Stimulated activated CD4-positive, alpha-beta T cell treated with anti-CD3 and anti-CD28 coated beads, Interleukin-4, amount 100 ng/mL, for 4 hours (primary cell): Measurements from ENCODE around the gene TMEM270.

Experiments
- DNase-seq, 2 experiments: peaks; one replicate each; pipeline ENCODE4 v3.0.0-alpha.2; 2020

The TMEM270 gene

DNA sequence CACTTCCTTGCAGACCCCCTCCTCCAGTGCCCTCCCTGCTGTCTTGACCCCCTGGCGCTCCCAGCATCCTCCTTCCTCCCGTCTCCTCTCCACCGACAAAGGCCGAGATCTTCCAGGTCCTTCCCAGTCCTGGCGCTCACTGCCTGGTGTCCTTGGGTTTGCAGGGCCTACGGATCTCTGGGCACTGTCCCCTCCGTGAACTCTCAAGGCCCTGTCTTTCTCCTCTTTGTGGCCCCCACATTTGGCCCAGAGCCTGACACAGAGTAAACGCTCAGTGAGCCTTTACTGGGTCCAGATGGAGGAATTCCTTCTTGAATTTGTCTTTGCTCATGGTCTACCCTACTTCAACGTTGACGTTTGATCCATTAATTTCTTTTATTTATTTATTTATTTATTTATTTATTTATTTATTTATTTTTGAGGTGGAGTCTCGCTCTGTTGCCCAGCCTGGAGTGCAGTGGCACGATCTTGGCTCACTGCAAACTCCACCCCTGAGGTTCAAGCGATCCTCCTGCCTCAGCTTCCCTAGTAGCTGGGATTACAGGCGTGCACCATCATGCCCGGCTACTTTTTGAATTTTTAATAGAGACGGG lies 29.7 kb downstream of the TMEM270 start:
- no peak for DNase-seq

DNA sequence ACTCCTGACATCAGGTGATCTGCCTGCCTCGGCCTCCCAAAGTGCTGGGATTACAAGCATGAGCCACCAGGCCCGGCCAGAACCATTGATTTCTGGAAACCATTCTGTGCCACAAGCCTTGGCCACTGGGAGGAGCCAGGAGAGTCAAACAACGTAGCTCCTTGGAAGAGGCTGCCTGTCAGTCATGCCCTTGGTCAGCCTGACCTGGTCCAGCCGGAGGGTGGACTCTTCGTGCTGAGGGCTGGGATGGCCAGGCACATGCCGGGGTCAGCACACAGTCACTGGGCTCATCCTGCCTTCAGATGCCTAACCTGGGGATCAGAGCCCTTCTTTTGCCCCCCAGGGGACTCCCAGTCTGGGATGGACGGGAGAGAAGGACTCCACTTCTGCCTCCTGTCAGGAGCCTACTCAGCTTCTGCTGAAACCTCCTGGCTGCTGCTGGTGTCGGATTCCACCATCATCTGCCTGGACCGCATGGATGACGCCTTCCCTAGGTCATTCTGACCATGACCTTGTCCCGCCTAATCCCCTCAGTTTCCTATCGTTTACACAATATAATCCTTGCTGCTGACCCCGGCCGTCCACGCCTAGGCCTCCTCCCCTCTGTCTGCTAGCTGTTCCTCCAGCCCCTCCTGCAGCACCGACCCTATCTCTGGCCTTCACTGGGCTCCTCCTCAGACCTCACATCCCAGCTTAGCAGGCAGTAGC lies 30.4 kb downstream of the TMEM270 start:
- DNase-seq = no peak

DNA sequence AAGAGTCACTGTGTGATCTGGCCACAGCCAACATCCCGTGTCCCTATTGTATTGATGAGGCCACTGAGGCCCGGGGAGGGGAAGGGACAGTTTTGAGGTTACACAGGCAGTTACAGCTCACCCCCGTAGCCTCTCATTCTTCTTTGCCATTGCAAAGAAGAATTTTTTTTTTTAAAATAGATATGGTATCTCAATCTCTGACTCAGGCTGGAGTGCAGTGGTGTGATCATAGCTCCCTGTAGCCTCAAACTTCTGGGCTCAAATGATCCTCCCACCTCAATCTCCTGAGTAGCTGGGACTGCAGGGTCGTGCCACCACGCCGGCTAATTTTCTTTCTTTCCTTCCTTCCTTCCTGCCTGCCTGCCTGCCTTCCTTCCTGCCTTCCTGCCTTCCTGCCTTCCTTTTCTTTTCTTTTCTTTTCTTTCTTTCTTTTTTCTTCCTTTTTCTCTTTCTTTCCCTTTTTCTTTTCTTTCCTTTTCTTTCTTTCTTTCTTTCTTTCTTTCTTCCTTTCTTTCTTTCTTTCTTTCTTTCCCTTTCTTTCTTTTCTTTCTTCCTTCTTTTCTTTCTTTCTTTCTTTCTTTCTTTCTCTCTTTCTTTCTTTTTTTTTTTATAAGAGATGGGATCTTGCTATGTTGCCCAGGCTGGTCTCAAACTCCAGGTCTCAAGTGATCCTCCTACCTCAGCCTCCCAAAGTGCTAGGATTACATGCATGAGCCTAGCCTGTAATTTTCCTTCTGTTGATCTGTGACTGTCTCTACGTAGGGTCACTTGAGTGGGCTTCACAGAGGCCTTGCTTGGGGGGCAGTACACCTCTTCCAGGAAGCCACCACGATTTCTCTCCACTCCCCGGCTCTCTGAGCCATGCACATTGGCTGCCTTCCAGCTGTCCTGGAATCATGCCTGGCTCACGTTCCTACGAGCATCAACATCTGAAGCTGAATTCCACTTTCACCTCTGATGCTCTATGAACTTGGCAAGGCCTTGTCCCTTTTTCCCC lies 31.3 kb downstream of the TMEM270 start:
- DNase-seq = no peak

DNA sequence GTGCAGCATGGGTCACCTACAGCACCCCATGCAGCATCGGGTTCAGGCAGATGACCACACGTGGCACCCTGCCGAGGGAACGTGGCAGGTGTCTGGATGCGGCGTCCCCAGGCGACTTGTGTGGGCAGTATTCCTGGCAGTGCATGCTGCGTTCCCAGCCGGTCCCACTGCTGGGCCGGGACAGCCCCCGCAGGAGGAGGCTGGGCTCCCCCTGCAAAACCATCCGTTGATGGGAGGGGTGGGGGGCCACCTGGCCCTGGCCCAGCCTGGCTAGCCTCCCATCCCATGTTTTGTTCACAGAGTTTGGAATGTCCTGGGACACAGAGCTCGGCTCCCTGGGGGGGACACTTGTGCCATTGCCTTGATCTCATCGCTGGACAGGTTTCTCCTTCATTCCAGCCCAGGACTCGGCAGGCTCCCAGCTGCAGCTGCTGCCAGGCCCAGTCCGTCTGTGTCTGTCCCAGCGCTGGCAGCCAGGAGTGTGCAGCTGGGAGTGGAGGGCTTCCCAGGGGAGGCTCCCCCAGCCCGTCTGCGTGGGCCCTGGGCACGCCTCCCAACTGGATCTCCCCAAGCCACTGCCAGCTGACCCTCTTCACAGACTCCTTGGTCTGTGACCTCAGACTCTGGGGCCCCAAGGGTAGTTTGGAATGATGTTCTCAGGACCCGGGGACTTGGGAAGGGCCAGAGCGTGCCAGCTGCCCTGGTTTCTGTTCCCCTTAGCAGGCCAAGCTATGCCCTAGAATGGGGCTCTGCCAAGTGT lies 32.6 kb downstream of the TMEM270 start:
- DNase-seq = no peak

DNA sequence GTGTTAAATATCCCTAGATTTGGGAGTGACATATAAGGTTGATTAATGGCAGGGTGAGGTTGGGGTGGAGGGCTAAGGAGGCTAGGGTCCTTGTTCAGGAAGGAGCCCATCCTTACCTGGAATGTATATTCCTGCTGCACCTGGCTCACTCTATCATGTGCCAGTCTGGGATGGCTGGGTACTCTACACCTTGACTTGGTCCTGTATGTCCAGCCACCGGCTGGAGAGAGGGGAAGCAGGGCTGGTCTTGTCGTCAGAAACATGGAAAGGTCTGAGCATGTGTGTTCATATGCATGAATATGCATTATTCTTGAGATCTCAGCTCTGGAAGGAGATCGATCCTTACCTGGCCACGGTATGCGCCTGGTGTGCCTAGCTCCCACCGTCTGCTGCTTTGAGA lies 33.2 kb downstream of the TMEM270 start:
- DNase-seq = no peak

DNA sequence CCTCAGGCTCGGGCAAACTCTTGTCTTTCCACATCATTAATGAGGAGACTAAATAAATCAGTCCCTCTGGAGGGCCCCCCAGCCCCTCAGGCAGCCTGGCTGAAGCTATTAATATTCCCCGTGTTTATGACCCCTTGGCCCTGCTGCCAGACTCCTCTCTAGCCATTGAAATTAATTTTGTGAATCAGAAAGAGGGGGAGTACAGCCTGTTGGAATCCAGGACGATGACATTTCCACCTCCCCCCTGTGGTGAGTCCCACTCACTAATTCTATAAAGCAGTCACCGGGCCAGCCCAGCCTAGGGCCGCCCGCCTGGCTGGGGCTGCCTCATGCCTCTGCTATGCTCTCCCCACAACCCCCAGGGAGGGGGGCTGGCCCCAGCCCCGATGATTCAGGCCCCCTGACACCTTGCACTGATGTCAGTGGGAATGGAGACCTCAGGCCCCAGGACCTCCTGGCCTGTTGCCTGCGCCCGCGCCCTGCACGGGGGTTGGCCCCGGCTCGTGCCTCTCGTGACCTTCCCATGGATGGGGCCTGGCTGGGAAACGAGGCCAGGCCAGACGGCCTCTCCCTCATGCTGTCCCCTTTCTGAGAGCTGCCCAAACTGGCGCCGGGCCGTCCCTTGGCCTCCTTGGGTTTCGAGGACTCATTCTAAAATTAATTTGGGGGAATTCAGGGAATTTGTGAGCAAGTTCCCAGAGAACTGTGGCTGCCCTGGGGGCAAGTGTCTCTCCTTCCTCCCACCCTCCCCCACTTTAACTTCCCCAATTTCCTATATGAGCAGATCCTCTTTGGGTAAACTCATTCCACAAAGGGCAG lies 34.0 kb downstream of the TMEM270 start:
- DNase-seq = no peak

DNA sequence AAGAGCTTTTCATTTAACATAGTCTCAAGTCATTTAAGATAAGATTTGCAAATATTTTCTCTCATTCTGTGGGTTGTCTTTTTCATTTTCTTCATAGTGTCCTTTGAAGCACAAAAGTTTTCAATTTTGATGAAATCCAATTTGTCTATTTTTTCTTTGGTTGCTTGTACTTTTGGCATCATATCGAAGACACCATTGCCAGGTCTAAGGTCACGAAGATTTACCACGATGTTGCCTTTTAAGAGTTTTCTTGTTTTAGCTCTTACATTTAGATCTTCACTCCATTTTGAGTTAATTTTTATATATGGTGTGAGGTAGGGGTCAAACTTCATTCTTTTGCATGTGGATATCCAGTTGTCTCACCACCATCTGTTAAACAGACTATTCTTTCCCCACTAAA lies 34.7 kb downstream of the TMEM270 start:
- no peak for DNase-seq

DNA sequence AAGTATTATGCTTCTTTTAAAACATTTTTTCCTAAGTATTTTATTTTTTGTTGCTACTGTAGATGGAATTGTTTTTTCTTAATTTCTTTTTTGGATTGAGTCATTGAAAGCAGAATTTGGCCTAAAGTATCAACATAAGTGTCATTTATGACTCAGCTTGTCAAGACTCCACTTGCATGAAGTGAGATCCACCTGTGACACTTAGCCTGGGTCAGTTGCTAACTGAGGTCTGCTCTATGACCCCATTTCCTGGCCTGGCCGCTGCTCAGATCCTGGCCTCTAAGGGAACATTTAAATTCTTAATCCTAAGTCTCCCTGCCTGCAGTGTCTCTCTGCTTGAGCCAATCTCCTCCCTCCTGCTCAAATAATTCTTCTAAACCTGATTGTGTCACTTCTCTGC lies 35.5 kb downstream of the TMEM270 start:
- DNase-seq = no peak

DNA sequence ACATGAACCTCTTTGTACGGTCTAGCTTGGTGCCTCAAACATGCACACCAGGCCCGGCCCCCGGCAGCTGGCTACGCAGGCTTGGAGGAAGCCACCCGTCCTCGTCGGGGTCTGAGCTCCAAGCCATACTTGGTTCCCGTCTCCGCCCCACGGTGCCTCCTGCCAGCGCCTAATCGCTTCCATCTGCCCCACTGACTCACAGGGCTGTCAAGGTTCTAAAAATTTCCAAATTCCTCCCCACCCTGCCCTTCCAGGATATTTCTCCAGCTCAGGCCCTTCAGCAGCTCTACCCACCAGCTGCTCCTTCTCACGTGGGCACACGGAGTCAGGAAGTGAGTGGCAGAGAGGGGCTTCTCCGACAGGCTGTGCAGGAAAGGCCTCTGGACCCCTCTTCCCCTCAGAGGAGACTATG lies 38.8 kb downstream of the TMEM270 start:
- no peak for DNase-seq

DNA sequence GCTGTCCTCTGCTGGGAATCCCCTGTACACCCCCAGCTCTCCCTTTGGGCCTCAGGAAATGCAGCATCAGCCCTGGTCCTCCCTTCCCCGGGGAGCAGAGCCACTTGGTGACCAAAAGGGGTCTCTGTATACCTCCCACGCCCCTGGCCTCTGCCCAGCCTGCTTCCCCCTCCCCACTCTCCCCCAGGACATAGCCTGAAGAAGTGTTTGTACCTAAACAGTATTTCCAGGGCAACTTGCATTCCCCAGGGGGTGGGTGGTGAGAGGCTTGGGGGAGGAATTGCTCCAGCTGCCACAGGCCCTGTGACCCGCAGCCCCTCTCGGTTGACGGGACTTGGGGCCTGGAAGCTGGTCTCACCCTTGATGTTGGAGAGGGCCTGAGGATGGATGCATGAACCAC lies 39.3 kb downstream of the TMEM270 start:
- DNase-seq = no peak

DNA sequence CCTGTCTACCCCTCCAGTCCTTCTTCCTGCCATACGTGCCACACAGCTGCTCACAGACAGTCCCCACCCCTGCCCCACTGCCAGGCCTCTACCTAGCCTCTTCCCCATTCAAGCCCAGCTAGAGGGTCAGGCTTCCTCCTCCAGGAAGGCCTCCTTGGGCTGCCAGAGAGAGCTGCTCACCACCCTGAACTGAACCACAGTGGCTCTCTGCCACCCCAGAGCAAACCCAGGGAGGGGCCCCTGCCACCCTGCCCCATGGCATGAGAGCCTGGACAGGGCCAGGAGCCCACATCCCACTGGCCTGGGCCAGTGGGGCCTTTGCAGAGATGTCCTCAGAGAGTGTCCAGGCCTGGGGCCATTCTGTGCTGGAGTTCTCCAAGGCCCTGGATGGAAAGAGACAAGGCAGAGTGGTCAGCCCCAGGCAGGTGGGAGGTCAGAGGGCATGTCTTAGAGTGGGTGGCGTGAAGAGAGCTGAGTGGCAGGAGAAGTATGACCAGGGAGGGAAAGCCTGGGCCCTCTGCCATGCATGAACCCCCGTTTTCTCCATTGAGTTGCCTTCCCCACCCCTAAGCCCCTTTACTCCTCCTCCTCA lies 40.4 kb downstream of the TMEM270 start:
- no peak for DNase-seq

DNA sequence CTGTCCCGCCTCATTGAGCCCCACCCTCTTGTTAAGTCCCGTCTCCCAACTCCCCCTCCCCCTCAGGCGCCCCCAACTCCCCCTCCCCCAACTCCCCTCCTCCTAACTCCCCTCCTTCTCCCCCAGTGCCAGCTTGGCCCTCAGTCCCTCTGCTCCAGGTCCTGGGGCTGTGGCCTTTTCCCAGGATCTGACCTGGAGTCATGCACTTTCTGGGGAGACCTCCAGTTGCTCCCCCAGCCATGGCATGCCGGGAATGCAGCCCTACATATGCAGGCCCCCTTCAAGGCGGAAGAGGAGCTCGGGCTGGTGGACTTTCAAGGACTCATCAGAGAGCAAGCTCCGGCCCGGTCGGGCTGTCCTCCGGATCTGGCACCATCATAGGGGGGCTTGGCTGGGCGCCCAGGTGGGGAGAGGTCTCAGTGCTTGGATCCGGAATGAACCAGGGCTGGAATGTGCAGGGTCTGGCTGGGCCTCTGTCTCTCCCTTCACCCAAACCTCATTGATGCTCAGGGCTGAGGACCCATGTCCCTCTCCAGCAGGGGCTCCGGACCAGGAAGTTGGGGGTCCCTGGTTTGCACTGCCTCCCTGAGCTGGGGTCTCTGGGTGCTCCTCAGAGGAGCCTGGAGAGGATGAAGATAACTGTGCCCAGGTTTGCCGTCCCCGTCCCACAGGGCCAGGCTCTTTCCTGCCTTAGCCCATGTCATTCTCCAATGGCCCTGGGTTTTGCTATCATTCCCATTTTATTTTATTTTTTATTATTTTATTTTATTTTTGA lies 41.1 kb downstream of the TMEM270 start:
- DNase-seq = no peak

DNA sequence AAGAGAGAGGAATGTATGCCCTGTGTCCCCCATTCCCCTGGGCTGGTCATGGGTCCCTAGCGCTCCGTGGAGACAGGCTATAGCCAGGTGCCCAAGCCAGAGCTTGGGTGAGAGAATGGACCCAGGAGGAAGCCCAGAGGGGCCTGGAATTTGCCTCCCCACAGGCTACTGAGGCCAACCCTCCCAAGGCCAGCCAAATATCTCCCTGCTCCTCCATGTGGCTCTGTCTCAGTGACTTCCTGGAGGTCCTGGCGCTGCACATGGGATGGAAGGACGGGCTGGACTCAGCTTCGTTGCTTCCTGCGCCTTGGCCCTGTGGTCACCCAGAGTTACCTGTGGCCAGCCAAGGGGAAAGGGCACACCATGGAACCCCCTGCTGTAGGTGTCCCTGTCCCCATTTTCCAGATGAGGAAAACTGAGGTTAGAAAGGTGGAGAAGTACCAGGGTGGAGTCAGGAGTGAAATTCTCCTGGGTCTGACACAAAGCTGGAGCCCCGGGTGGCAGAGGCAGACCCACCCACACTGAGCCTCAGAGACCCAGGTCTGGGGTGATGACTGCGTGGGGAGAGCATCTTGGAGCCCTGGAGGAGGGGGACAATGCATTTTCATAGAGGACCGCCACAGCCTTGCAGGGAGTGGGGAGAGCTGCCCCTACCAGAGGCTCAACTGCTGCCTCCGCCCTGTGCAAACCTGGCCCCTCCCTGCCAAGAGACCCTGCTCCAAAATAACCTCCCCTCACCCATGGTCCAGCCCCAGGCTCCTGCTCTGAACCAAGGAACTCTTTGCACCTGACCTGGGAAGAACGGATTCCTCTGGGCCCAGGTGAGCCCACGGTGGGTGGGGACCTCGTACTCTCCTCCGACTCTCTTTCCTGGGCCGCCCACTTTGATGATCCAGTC lies 42.6 kb downstream of the TMEM270 start:
- no peak for DNase-seq

DNA sequence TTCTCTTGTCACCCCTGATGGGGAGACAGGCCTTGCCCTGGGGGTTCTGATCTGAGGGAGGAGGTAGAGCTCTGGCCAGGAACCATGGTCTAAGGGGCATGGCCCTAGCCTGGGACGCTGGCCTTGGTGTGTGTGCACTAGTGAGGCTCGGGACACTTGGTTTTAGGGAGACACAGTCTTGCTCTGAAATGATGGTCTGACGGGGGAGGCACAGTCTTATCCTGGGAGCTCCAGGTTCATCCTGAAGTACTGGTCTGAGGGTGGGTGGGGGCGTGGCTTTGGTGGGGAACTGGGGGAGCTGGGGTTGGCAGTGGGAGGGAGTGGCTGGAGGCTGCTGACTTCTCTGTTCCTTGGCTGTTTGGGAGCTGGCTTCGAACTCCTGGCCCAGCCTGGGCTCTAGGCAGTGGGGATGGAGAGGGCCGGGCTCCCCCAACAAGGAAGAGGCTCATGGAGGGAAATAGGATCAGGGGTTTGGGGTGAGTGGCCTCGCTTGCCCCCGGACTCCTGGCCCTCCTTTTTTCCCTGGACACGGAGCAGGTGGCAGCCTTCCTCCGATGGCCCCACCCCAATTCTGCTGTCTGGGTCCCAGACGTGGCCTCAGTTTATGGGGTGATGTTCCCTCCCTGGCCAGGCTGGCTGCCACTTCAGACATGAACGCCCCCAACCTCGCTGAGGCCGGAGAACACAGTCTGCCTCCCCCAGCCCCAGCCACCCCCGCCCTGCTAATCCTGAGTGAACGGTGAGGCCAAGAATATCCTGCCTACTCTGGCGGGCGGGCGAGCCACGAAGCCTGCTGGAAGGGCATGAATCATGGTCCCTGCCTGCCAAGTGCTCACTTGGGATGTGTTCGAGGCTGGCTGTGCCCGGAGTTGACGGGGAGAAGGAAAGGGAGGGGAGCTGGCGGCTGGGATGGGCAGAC lies 43.5 kb downstream of the TMEM270 start:
- DNase-seq = no peak

DNA sequence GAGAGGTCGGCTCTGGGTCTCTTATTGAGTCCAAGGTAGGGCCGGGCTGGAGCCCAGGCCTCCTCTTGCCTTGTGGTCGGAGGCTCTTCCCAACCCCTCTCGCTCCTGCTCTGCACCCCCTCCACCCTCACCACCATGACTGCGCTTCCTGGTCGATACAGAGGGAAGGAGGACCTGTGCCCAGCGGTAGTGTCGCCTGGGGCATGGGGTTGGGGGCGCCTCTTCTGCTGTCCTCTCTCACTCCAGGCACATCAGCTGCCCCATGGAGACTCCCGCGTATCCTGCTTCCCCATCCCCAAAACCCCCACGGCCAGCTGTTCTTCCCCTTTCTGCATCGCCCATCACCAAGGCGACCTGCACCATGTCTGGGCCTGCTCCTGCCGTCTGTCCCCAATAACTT lies 44.4 kb downstream of the TMEM270 start:
- no peak for DNase-seq

DNA sequence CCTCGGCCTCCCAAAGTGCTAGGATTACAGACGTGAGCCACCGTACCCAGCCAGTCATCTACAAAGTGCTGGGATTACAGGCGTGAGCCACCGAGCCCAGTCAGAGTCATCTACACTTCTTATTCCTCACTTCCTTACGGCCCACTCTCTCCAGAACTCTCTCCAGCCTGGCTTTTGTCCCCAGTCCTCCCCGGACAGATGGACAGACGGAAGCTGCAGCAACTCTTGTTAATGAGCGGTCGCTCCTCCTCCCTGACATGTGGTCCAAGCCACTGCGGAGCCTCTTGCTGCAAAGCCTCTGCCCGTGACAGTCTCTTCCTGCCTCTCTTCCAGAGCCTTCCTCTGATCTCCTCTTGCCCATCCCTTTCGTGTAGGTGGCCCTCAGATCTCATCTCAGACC lies 45.9 kb downstream of the TMEM270 start:
- DNase-seq = no peak

DNA sequence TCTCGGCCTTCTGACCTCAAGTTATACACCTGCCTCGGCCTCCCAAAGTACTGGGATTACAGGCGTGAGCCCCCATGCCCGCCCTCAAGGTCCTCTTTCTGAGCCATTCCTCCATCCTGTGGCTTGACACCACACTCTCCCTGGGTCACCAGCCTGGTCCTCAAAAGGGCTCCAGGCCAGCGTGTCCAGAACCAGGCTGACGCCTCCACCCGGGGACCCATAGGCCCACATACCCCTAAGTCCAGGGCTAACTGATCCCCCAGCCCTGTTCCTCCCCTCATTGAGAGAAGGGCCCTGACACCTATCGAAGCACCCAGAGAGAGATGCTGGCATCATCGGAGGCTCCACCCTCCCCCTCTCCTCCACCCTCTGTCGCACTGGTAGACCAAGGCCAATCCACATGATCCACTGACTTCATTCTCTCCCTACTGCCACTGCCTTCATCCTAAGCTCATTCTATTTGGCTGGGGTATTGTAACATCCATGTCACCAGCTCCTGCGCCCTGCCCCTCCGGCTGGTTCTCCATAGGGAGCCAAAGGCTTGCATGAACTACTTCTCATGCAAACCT lies 46.7 kb downstream of the TMEM270 start:
- DNase-seq = no peak

DNA sequence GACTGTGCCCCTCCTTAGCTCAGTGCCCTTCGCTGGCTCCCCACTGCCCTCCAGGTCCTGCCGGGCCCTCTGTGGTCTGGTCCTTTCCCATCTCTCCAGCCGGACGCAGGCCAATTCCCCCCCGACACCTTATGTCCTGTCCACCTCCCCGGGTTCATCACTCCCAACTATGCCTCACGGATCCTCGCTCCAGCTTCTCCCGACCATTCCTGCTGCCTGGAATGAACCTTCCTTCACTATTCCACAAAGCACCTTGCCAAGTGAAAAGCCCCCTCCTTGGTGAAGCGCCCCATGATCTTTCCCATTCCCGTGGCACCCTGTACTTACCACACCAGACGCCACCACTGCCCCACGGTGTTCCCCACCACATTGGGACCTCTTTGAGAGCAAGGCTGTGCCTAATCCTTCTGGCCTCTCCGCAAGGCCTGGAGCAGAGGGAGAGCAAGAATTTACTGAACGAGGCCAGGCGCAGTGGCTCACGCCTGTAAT lies 47.2 kb downstream of the TMEM270 start:
- no peak for DNase-seq
